ENCODE measurements around the gene CXXC5.

The CXXC5 gene

GRCh38 chr5:139651853-139652787 is 4.0 kb downstream of the CXXC5 start:
- peak; percentile 44 for DNase-seq

DNA sequence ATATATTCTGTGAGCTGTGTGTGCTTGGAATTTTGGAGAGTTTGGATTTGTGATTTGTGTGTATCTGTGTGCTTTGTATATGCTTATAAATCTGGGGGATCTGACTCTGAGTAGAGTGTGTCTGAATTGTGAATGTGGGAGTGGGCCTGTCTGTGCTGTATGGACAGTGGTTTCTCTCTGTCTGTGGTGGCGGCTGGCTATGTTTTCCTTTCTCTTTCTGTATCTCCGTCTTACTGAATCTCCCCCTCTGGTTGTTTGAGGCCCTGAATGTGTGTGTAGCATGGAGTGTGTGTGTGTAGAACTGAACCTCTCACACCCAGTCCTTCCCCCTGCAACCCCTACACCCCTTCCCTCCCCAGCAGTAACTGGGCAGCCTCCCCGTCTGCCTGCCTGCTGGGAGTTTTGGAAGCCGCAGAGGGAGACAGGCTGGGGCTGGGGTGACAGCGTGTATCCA is 4.7 kb downstream of the CXXC5 start:
- no peak for DNase-seq

DNA sequence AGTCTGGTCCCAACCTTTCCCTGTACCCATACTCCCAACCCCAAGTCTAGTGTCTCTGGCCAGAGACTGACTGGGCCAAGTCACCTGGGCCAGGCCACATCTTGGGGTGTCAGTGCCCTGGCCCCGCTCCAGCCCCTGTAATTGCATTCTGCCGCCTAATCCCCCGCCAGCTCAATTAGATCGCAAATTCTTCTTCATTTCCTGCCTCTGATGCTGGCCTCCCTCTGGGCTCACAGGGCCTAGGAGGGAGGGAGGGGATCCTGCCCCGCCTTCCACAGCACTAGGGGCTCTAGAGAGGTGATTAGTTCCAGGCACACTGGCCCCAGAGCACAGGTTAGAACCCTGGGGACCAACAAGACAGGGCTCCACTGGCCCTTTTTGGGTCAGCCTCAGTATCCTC is 5.5 kb downstream of the CXXC5 start:
- DNase-seq = no peak

- no peak for DNase-seq
Measured at GRCh38 chr5:139654464-139654863, 6.3 kb downstream of the CXXC5 start.

DNA sequence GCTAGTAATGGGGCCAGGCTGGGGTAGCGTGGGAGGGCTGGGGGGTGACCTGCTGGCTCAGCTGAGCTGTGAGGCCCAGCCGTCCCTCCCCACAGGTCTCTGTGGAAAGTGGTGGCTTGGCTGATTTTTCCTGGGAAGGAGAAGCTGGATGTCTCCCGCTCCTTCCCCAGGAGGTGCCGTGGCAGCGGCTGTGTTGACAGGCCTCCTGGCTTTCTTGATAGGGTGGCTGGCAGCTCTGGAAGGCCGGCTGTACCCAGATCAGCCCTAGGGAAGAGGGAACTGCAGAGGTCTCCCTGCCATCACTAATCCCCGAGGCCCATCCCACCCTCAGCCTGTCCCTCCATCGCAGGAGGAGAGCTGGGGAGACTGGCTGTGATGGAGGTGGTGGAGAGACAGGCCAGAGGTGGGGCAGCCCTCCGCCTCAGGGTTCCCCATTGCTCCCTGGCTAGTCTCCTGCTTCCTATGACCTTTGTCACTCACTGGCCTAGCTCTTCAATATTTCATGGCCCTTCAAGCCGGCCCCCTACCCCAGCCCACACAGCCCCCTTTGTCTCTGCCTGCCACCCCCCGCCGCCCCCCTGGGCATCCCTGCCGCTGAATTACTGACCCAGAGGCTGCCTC is 6.8 kb downstream of the CXXC5 start:
- no peak for DNase-seq

DNA sequence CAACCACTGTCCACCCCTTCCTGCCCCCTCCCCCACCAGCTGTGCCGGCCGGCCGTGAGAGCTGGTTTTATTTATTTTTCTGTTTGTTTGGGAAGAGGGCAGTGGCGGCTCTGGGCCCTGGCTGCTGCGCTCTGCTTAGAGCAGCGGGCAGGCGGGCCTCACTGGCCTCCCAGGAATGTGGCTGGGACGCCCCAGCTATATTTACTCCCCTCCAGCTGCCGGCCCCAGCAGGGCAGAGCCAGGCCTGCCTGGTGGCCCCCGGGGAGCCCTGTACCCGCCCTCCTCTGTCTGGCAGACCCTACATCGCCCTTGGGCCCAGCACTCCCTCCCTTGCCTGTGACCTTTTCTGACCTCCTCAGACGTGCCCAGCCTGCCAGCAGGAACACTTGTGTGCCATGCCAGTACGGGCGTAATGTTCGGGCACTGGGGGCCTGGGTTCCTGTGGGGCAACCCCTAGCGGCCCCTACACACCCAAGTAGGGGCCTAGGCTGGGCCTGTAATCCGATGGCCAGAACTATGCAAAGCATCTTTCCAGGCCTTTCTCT is 7.7 kb downstream of the CXXC5 start:
- DNase-seq = no peak

DNA sequence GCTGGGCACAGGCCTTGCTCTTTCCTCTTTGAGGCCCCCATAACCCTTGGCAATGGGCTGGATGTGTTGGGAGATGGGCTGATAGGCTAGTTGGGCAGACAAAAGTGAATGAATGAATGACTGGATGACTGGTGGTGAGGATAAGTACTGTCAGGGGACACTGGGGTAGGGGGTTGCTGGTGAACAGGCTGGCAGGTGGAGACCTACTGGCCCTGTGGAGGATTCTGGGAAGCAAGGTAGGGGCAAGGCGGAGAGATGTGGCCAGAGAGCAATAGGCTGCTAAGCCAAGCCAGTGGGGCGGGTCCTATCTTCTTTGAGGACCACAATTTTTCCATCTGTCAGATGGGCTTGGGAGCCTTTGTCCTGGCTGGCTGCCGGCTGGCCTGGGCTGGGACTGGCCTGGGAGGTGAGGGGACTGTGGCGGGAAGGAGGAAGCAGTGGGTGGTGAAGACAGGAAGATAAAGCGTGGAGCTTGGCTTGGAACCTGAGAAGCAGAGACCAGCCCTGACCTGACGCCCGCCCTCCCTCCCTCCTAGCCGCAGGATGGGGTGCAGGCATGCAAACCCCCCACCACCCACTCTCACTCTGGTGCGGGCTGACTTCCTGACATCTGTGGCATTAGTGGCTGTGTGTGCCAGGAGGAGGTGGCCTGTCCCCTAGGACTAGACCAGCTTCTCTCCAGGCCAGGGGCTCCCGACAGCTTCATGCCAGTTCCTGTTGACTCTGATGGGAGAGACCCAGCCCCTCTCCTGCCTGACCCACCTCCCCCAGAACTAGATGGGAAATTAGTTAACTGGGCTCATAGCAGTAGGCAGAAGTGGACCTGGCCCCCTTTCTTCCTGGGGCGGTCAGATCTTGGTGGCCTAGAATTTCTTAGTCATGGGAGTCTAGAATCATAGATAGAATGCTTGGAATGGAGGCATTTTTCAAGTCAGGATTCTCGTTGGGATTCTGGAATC is 9.5 kb downstream of the CXXC5 start:
- DNase-seq = no peak

- no peak for DNase-seq
Measured at GRCh38 chr5:139658501-139658927, 10.4 kb downstream of the CXXC5 start.

- DNase-seq = no peak
Measured at GRCh38 chr5:139658928-139659667, 10.9 kb downstream of the CXXC5 start.

DNA sequence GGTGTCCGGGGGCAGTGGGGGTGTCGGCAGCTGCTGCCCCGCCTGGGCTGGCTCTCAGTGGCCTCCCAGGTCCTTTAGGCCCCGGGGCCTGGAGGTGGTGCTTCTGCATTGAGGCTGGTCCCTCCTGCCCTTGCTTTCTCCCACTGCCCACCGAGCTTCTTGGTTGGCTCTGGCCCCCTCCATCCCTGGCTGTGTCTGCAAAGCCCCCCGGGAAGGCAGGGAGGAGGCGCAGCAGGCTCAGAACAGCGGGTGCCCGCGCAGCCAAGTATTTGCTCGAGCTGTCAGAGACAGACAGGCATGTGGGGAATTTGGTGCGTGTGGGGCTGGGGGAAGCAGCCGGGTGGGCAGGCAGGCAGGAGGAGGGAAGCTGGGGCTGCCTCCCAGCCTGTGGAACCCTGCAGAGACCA is 11.5 kb downstream of the CXXC5 start:
- DNase-seq = no peak

DNA sequence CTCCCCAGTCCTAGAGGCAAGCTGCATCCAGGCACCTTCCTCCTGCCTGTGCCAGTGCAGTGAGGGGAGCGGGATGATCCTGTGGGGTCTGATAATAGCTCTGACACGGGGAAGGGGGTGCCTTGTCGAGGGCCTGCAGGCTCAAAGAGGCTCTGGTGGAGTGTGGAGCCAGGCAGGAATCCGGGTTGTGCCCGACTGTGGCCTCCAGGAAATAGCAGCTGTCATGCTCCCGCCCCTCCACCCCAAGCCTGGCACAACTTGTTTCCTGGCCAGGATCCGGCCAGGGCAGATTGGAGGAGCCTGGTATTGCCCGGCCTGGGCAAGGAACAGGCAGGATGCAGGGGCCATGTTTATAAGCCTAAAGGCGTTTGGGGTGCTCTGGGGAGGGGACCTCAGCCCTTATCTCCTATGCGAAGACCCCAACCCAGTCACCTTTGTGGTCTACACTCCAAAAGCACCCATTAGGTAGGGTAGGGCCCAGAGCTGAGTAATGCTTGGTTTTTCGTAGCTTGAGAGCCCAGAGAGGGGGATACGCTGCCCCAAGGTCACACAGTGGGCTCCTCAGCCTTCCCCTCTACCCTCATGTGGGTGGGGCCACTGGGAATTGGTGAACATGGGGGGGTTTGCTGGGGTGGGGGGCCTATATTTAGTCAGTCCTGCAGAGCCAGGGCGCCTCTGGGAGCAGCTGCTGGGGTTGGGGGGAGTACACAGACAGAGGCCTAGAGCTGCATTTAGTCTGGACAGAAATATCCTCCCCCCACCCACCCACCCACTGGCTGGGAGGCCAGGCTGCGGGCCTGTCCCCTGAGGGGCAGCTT is 12.2 kb downstream of the CXXC5 start:
- DNase-seq = no peak

- DNase-seq = no peak
Measured at GRCh38 chr5:139660923-139661814, 13.0 kb downstream of the CXXC5 start.

GRCh38 chr5:139662617-139663016 is 14.5 kb downstream of the CXXC5 start:
- no peak for DNase-seq

DNA sequence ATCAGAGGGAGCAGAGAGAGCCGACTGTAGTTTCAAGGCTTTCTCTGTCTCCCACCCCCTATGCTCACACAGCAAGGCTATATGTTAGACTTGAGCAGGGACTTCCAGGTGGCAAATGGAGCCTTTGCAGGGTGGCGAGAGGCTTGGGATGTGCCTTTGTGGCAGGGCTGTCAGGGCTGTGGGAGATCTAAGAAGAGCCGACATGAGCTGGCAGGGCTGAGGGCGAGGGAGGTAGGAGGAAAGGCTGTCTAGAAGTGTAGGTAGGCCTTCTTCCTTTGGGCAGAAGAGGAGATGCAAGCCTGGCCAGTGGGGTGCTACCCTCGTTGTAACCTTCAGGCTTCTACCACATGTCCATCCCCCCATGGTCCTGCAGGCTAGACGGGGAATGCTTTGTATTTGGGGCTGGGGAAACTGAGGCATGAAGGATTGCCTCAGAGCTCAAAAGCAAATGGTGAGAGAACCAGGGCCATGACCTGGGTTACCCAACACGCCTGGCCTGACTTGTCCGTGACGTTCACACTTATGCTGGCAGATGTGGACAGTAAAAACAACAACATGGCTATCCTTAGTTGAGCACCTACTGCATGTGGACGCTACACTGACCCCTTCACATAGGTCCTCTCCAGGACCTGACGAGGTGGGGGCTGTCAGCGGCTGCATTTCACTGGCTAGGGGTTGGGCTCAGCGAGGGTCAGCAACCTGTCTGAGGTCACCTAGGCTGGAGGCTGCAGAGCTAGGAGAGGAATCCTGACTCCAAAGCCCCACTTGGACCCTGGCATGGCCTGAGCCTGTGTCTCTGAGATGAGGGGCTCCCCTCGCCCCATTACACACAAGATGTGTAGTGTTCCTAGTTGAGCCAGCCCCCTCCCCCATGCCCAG is 15.3 kb downstream of the CXXC5 start:
- DNase-seq = no peak

GRCh38 chr5:139664086-139664693 is 16.0 kb downstream of the CXXC5 start:
- no peak for DNase-seq

DNA sequence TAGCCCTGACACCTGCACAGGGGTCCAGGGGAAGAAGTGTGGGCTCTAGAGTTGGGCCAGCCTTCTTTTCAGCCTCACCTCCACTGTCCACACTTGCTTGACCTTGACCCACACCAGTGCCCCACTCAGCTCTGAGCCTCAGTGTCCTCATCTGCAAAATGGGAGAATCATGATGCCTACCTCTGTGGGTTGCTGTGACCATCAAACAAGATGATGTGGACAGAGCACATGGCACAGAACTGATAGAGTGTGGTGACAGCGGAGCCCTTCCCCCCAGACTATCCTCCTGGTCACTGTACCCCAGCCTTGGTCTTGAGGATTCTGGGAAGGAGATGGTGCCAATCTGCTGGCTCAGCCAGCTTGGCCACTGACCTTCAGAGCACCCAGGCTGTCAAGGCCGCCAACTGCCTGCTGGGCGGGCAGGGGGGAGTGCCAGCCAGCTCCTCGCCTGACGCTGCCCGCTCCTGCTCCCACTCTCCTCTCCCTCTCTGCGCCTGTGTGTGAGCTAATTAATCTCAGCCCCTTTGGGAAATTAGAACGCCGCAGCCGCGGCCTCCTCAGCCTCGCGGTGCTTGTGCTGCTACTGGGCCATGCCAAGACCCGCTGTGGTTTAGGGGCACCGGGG is 16.7 kb downstream of the CXXC5 start:
- no peak for DNase-seq

DNA sequence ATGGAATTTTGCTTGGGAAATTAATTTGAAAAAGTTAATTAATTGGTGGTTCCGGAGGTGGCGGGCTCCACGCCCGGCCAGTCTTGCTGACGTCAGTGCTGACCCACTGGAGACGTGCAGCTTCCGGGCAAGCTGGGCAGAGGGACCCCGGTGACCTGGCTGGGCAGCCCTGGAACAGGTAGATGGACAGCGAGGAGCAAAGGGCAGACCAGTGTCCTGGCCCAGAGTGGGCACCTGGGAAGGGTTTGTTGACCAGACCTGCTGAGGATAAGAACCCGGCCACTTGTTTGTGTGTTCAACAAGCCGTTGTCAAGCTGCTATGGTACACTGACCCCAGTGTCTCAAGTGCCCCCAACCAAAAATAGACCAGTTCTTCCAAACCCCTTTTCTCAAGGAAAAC is 17.5 kb downstream of the CXXC5 start:
- no peak for DNase-seq

GRCh38 chr5:139666551-139666950 is 18.4 kb downstream of the CXXC5 start:
- no peak for DNase-seq
